GM12878 (cell line): ENCODE data around the gene MPDZ. TPM values are rescaled to one million over a fixed set of nuclear protein-coding genes. Genes with fewer than 3 reads are reported as not detected.

Source experiments
- ATAC-seq: fragments of 200-7000 bp; cut with Tn5 transposase; 3 replicates; pipeline ENCODE4 v1.9.1; 2020; ENCODE audit warnings: mild to moderate bottlenecking, moderate library complexity
- BruUV-seq: library from RNA; stranded (reverse); fragments of 400-500 nt; replicated peaks from 2 replicates; lab custom pipeline; 2021; lab: Mats Ljungman, UMichigan
- CTCF ChIA-PET: fragments of 300-600 bp; sonication (Branson Sonifier 250); formaldehyde crosslinking; extraction: SDS; loops from one replicate; lab custom pipeline; 2021; ENCODE audit warnings: inconsistent platforms; lab: Yijun Ruan, JAX
- POLR2A ChIA-PET: fragments of 350-600 bp; formaldehyde crosslinking; extraction: SDS; loops from one replicate; lab custom pipeline; 2021; ENCODE audit warnings: inconsistent platforms; lab: Charles Lee
- RAD21 ChIA-PET: fragments of 300-600 bp; sonication (Branson Sonifier 250); formaldehyde crosslinking; loops from one replicate; lab custom pipeline; 2023; ENCODE audit warnings: antibody characterized with exemption; ENCODE audit not compliant: unreplicated experiment; lab: Charles Lee
- SMC1A ChIA-PET: fragments of 300-600 bp; sonication (Branson Sonifier 250); formaldehyde crosslinking; loops from one replicate; lab custom pipeline; 2023; ENCODE audit not compliant: unreplicated experiment, uncharacterized antibody; lab: Charles Lee
- DNase-seq: peaks from one replicate; pipeline ENCODE4 v3.0.0-alpha.2; 2011; ENCODE audit warnings: low read depth, low spot score
- FAIRE-seq: peaks from 3 replicates; lab custom pipeline; 2011; peaks lifted over from hg19 to GRCh38; lab: Jason Lieb, UNC
- H2AFZ ChIP-seq: 2 replicates; pipeline ENCODE4 v1.6.0; 2011; ENCODE audit warnings: low read depth, low read length, control low read depth; ENCODE audit not compliant: control insufficient read depth
- H3K27ac ChIP-seq: 2 replicates; pipeline ENCODE4 v1.5.1; 2011; ENCODE audit warnings: control low read depth; ENCODE audit not compliant: control insufficient read depth, insufficient read depth
- H3K27me3 ChIP-seq, 2 experiments: replicated peaks in 1 of 2; 2 replicates each; pipeline versions ENCODE4 v1.6.0 to v1.6.1; 2011; ENCODE audit warnings: low read length in 1 of 2; ENCODE audit not compliant: control insufficient read depth in 2 of 2, insufficient read depth in 2 of 2
- H3K36me3 ChIP-seq, 2 experiments: 2 replicates each; pipeline ENCODE4 v1.5.1; 2011; ENCODE audit warnings: low read length in 1 of 2; ENCODE audit not compliant: control insufficient read depth in 2 of 2, insufficient read depth in 2 of 2
- H3K4me1 ChIP-seq: 2 replicates; pipeline ENCODE4 v1.6.1; 2011; ENCODE audit warnings: mild to moderate bottlenecking, low read length, moderate library complexity, mixed read lengths; ENCODE audit not compliant: control insufficient read depth, insufficient read depth
- H3K4me2 ChIP-seq: 2 replicates; pipeline ENCODE4 v1.6.0; 2011; ENCODE audit warnings: control low read depth; ENCODE audit not compliant: control insufficient read depth, insufficient read depth
- H3K4me3 ChIP-seq: fragments of 200-600 bp; sonication (generic); 2 replicates; pipeline ENCODE4 v1.5.1; 2016
- H3K79me2 ChIP-seq: 2 replicates; pipeline ENCODE4 v1.6.0; 2011; ENCODE audit warnings: low read length; ENCODE audit not compliant: control insufficient read depth, insufficient read depth
- H3K9ac ChIP-seq: 2 replicates; pipeline ENCODE4 v1.8.0; 2011; ENCODE audit warnings: low read length, control low read depth, mixed read lengths; ENCODE audit not compliant: control insufficient read depth, insufficient read depth
- H3K9me3 ChIP-seq: replicated peaks from 3 replicates; pipeline ENCODE4 v1.5.1; 2011; ENCODE audit warnings: mild to moderate bottlenecking, low read length; ENCODE audit not compliant: control insufficient read depth, insufficient read depth
- H4K20me1 ChIP-seq: 2 replicates; pipeline ENCODE4 v1.6.0; 2011; ENCODE audit not compliant: control insufficient read depth, insufficient read depth
- CHD1 ChIP-seq: IDR thresholded peaks from 2 replicates; pipeline ENCODE4 v1.6.1; 2012; ENCODE audit warnings: low read depth, low read length, improper control_type of control experiment
- CREB1 ChIP-seq: IDR thresholded peaks from 2 replicates; pipeline ENCODE4 v1.6.1; 2012; ENCODE audit warnings: low read depth, mild to moderate bottlenecking, inconsistent platforms
- FOS ChIP-seq: IDR thresholded peaks from 3 replicates; pipeline ENCODE4 v1.6.1; 2011; ENCODE audit warnings: borderline replicate concordance; ENCODE audit not compliant: insufficient read length; ENCODE audit errors: extremely low read depth
- LARP7 ChIP-seq: fragments of 450-650 bp; IDR thresholded peaks from 2 replicates; pipeline ENCODE4 v1.6.1; 2017; ENCODE audit warnings: mild to moderate bottlenecking
- SMARCA5 ChIP-seq: fragments of 450-650 bp; IDR thresholded peaks from 2 replicates; pipeline ENCODE4 v1.6.1; 2017; ENCODE audit warnings: mild to moderate bottlenecking
- ZNF207 ChIP-seq: fragments of 450-650 bp; IDR thresholded peaks from 2 replicates; pipeline ENCODE4 v1.6.1; 2014; ENCODE audit warnings: antibody characterized with exemption, mild to moderate bottlenecking, borderline replicate concordance
- WGBS: methylation state at CpG from one replicate; pipeline ENCODE4 v1.1.6; 2016; ENCODE audit warnings: low lambda C conversion rate; ENCODE audit not compliant: insufficient replicate concordance, insufficient coverage; ENCODE audit errors: missing lambda C conversion rate; 5-methylcytosine and 5-hydroxymethylcytosine counted together
- in situ Hi-C: fragments of 300-500 bp; cut with MboI; formaldehyde crosslinking; loops from 9 replicates; pipeline ENCODE4 v1.14.3; 2018; ENCODE audit warnings: mixed read lengths
- intact Hi-C: fragments of 100-400 bp; cut with micrococcal nuclease; formaldehyde crosslinking; loops from one replicate; pipeline ENCODE4 v1.14.2; 2022; ENCODE audit not compliant: unreplicated experiment
- polyA plus RNA-seq, 11 experiments: library from polyadenylated mRNA; depleted of rRNA in 4 of 11; unstranded in 6 of 11; stranded (reverse) in 5 of 11; fragments of >200 nt; fragmentation: Nextera tagmentation in 4 of 11; fragmentation: Illumina TruSeq in 1 of 11; extraction: Ambion mirVana in 4 of 11; extraction: Trizol in 1 of 11; gene quantifications; 1 replicate in 1 of 11; 2 replicates in 10 of 11; pipeline versions ENCODE4 v1.2.1 to v1.2.3, GENCODE V29; 2011 to 2016; ENCODE audit warnings: inconsistent platforms in 2 of 11, missing spikeins in 2 of 11, low read depth in 1 of 11
- total RNA-seq, 4 experiments: library from RNA; depleted of rRNA in 3 of 4; stranded (reverse); fragments of >200 nt in 3 of 4; fragmentation: Illumina TruSeq in 1 of 4; extraction: Trizol in 1 of 4; gene quantifications; 2 replicates each; pipeline versions ENCODE4 v1.2.1 to v1.2.3, GENCODE V29; 2013 to 2021
- TF ChIP-seq, protein P1 (sequence below): fragments of 450-650 bp; IDR thresholded peaks from 2 replicates; pipeline ENCODE4 v1.6.1; 2017; ENCODE audit warnings: mild to moderate bottlenecking, moderate library complexity
- TF ChIP-seq, protein P2 (sequence below): fragments of 450-650 bp; IDR thresholded peaks from 2 replicates; pipeline ENCODE4 v1.6.1; 2016; ENCODE audit warnings: mild to moderate bottlenecking, moderate library complexity, borderline replicate concordance

MPDZ gene
- total and polyA plus RNA-seq, 10 of the 15 experiments (the other 5 are each of a cell fraction or from before 2014, with no cell fraction given): 0.36 TPM; not detected in 9

DNA sequence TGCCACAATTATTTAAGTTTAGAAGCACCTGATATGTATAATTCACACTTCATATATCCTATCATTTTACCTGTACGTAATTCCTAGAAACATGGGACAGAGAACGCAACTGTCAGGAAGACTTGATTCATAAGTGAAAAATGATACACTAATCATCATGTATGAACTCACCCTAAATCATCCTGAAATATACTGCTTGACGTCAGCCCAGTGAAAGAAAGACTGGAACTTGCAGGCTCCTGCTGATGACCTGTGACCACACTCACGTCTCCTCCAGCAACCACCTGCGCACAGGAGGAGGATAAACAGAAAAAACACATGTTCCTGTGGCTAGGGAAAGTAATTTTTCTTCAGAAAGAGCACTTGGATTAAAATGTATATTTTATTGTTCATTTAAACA lies 169.7 kb downstream of the MPDZ start (continued):
- TF ChIP-seq, protein P1, sequence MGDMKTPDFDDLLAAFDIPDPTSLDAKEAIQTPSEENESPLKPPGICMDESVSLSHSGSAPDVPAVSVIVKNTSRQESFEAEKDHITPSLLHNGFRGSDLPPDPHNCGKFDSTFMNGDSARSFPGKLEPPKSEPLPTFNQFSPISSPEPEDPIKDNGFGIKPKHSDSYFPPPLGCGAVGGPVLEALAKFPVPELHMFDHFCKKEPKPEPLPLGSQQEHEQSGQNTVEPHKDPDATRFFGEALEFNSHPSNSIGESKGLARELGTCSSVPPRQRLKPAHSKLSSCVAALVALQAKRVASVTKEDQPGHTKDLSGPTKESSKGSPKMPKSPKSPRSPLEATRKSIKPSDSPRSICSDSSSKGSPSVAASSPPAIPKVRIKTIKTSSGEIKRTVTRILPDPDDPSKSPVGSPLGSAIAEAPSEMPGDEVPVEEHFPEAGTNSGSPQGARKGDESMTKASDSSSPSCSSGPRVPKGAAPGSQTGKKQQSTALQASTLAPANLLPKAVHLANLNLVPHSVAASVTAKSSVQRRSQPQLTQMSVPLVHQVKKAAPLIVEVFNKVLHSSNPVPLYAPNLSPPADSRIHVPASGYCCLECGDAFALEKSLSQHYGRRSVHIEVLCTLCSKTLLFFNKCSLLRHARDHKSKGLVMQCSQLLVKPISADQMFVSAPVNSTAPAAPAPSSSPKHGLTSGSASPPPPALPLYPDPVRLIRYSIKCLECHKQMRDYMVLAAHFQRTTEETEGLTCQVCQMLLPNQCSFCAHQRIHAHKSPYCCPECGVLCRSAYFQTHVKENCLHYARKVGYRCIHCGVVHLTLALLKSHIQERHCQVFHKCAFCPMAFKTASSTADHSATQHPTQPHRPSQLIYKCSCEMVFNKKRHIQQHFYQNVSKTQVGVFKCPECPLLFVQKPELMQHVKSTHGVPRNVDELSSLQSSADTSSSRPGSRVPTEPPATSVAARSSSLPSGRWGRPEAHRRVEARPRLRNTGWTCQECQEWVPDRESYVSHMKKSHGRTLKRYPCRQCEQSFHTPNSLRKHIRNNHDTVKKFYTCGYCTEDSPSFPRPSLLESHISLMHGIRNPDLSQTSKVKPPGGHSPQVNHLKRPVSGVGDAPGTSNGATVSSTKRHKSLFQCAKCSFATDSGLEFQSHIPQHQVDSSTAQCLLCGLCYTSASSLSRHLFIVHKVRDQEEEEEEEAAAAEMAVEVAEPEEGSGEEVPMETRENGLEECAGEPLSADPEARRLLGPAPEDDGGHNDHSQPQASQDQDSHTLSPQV: no peak
- TF ChIP-seq LARP7 (no peak), ZNF207 (no peak), CREB1 (no peak)

DNA sequence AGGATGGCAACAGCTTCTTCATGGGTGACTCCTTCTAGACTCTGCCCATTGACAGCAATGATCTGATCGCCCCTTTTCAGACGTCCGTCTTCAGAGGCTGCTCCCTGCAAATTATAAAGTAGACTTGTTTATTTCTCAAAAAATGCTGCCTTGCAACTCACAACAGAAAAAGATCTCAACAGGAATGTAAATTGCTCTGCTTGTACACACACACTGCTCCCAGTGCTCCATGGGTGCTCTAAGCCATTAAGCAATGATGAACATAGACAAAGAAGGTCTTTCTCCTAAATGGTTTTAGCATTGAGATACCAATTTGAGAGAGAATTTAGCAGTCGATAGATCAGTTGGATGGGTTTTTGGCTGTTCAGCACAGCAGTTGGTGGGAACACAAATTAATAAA lies 172.5 kb downstream of the MPDZ start:
- no peaks in the 10 kb centered on the region for H3K79me2 ChIP-seq
- H3K36me3 ChIP-seq: no peaks in the 10 kb centered on the region
- H4K20me1 ChIP-seq: no peaks in the 10 kb centered on the region
- H3K9ac ChIP-seq: no peak overlapping the region
- 54% methylated on average over 4 of the region's 4 CpGs for WGBS
- TF ChIP-seq CHD1 (no peak), FOS (no peak), LARP7 (no peak), SMARCA5 (no peak)
- TF ChIP-seq, protein P2, sequence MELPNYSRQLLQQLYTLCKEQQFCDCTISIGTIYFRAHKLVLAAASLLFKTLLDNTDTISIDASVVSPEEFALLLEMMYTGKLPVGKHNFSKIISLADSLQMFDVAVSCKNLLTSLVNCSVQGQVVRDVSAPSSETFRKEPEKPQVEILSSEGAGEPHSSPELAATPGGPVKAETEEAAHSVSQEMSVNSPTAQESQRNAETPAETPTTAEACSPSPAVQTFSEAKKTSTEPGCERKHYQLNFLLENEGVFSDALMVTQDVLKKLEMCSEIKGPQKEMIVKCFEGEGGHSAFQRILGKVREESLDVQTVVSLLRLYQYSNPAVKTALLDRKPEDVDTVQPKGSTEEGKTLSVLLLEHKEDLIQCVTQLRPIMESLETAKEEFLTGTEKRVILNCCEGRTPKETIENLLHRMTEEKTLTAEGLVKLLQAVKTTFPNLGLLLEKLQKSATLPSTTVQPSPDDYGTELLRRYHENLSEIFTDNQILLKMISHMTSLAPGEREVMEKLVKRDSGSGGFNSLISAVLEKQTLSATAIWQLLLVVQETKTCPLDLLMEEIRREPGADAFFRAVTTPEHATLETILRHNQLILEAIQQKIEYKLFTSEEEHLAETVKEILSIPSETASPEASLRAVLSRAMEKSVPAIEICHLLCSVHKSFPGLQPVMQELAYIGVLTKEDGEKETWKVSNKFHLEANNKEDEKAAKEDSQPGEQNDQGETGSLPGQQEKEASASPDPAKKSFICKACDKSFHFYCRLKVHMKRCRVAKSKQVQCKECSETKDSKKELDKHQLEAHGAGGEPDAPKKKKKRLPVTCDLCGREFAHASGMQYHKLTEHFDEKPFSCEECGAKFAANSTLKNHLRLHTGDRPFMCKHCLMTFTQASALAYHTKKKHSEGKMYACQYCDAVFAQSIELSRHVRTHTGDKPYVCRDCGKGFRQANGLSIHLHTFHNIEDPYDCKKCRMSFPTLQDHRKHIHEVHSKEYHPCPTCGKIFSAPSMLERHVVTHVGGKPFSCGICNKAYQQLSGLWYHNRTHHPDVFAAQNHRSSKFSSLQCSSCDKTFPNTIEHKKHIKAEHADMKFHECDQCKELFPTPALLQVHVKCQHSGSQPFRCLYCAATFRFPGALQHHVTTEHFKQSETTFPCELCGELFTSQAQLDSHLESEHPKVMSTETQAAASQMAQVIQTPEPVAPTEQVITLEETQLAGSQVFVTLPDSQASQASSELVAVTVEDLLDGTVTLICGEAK: no peak
- H3K9me3 ChIP-seq: no peaks in the 10 kb centered on the region
- RAD21 ChIA-PET: no interaction called here
- POLR2A ChIA-PET: no interaction called here
- H3K27me3 ChIP-seq: no peaks in the 10 kb centered on the region
- no peaks in the 10 kb centered on the region for H3K4me1 ChIP-seq
- no peak overlapping the region for H3K27ac ChIP-seq
- ATAC-seq: no peak
- H3K4me2 ChIP-seq: no peak overlapping the region
- DNase-seq: no peak
- intact Hi-C loops (no loop called here), in situ Hi-C loops (no loop called here)
- FAIRE-seq: no peak
- no peak overlapping the region for H2AFZ ChIP-seq
- CTCF ChIA-PET: no interaction called here
- BruUV-seq: no TSS peak
- SMC1A ChIA-PET: no interaction called here
- no peak overlapping the region for H3K4me3 ChIP-seq
